Posterior cingulate gyrus (tissue), 11 donors: ENCODE results near the gene B3GLCT.

Experiments used
- DNase-seq, 10 donors: peaks; one replicate each; pipeline versions ENCODE4 v3.0.0 to v3.0.0-alpha.2; 2020 to 2021; ENCODE audit warnings: mixed read lengths in 3 of 10
- intact Hi-C: fragments of 100-400 bp; cut with DNase I; formaldehyde crosslinking; loops from one replicate; pipeline ENCODE4 v1.15.1; 2023

B3GLCT gene

DNA sequence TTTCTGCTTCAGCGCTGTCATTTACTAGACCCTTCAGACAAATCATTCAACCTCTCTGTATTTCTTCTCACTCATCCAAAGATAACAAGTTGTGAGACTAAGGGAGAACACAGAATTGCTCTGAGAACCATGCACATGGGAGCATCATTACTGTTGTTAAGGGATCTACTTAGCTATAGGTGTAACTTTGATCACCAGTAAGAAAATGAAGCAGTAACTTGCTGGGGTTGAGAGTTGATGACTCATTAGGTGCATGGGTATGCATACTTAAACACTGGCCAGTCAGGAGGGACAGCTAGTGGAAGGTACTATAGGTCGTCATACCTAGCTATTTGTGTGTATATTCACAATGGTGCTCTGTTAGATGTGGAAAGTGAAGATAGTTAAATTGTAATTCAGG, 61.5 kb downstream of the B3GLCT start:
- DNase-seq, result no peak
- intact Hi-C loops, result no loop called here

DNA sequence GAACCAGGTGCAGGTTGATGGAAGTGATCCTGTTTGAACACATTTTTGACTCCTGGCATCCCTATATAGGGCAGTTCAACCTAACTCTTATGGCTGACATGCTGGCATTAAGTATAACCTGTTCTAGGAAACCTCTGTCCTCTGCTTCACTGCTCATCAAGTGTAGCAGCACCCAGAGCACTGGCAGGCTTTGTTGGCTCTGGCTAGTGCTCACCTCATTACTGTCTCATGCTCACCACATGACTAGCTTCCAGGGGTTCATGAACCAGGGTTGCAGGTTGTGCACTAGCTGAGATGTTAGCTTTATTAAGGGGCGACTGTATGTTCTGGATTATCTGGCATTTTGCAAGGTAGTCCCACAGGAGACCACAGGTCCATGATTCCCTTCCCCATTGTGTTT, 63.6 kb downstream of the B3GLCT start:
- intact Hi-C loops, result no loop called here
- no peak for DNase-seq

GRCh38 chr13:31264151-31264550, 64.4 kb downstream of the B3GLCT start:
- intact Hi-C loops, result no loop called here
- DNase-seq, result no peak

DNA sequence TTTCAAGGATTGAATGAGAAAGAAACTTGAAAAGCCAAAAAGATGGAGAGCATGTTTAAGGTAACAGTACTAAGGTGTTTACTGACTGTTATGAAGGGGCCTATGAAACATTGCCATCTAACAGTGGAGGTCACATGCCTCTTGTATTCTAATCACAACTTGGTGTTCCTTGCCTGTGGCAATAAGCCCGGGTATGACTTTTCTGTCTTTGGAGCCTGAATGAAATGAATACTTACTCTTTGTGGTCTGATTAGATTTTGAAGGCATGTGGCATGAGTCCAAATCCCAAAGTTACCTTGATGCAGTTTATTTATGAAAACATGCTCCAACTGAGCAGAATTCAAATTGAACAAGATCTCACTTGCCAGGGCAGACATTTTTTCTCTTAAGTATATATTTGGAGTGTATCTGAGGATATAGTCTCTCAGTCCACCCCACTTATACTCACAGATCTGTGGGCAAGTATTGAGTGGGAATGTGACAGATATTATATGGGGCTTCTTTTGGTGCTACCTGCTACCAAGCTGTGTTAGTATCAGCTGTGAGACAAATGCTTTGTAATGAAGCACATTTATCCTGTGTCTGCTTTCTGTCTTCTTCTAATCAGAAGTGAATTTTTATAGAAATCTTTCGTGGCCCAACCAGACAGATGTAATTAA, 67.5 kb downstream of the B3GLCT start:
- intact Hi-C loops, result no loop called here
- no peak for DNase-seq

GRCh38 chr13:31274390-31274789, 74.6 kb downstream of the B3GLCT start:
- intact Hi-C loops, result no loop called here
- no peak for DNase-seq

DNA sequence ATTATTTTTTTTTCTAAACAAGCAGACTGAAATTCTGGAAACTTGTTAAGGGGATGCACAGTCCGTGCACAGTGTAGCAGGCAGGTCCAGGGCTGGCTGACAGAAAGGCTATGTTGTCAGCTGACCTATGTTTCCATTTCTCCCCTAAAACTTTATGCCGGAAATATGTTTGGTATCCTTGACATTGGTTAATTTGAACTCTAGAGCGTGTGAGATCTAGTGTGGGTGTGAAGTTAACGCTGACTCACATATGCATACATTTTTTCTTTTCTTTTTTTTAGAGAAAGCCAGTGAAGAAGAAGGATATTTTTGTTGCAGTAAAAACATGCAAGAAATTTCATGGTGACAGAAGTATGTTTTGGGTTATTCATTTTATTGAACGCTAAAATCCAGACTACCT, 76.6 kb downstream of the B3GLCT start:
- intact Hi-C loops, result no loop called here
- no peak for DNase-seq

- DNase-seq, result no peak
- intact Hi-C loops, result no loop called here
Observed at GRCh38 chr13:31278869-31279268, 79.1 kb downstream of the B3GLCT start.

DNA sequence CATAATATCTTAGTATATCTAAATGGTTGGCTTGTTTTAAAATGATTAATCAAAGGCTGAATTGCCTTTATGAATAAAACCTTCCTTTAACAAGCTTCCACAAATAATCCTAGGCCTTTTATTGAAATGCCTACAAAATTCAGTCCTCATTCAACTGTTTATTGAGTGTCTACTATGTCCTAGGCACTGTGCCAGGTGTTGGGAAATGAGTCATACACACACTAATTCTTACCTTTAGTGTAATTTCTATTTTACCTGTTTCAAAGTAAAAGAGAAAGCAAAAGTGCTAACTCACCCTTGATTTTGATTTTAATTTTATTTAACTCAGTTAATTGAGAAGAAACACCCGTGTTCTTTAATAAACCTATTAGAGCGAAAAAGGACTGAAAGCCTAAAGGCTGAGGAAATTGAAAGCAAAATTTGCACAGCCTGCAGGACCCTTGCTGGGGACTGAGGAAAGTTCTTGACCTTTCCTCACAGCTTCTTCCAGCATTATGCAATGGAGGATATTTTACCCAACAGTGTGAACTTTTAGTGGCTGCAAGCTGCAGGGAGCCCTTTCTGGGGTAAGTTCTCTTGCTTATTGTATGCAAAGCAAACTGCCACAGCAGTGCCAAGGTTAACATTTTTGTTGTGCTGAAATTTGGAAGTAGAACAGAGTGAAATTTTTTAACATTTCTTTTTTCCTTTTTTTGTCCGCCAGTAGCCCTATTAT, 83.1 kb downstream of the B3GLCT start:
- DNase-seq, result no peak
- intact Hi-C loops, result no loop called here

GRCh38 chr13:31286930-31287329, 87.2 kb downstream of the B3GLCT start:
- DNase-seq, result peak in 1 of 10 donors; percentile 86

GRCh38 chr13:31301119-31301518, 101.3 kb downstream of the B3GLCT start:
- intact Hi-C loops, result no loop called here
- no peak for DNase-seq

More at GRCh38 chr13:31286930-31287329, 87.2 kb downstream of the B3GLCT start:
- intact Hi-C loops, result no loop called here

- DNase-seq, result no peak
- intact Hi-C loops, result no loop called here
Observed at GRCh38 chr13:31310356-31310755, 110.6 kb downstream of the B3GLCT start.

GRCh38 chr13:31310786-31311185, 111.0 kb downstream of the B3GLCT start:
- no peak for DNase-seq
- intact Hi-C loops, result no loop called here

DNA sequence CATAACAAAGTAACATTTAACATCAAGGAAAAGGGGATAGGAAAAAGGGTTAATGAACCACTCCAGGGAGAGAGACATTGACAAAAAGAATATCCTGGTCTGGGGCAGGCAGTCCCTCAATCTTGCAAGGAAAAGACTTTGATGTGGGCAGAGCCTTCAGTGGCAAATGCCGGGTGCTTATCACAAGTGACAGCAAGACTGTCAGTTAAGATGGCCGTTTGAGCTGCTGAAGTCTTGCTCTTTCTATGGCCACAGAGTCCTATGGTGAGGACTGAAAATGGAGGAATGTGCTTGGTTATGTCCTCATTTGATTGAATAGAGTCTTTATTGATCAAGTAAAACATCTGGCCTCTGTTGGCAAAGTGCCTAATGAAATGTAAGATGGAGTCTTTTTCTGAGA, 112.1 kb downstream of the B3GLCT start:
- intact Hi-C loops, result no loop called here
- no peak for DNase-seq

GRCh38 chr13:31314961-31315360, 115.2 kb downstream of the B3GLCT start:
- intact Hi-C loops, result no loop called here
- no peak for DNase-seq

GRCh38 chr13:31320946-31321345, 121.2 kb downstream of the B3GLCT start:
- no peak for DNase-seq
- intact Hi-C loops, result no loop called here

DNA sequence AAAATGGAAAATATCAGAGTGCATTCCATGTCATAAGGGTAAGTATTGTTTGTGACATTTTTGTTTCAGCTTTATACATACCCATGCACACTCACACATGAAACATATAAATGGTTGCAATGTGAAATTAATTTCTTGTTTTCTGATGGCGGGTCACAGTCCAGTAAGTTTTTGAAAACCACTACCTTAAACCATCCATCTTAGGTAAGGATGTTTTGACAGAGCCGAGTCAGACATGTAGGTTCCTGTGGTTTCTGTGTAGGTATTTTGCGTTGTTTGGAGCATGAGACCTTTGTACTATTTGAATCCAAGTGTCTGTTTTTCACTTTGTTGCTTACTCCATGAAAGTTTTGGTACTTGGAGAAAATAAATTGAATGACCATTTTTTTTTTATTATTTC, 121.7 kb downstream of the B3GLCT start:
- no peak for DNase-seq
- intact Hi-C loops, result no loop called here

GRCh38 chr13:31322026-31322425, 122.3 kb downstream of the B3GLCT start:
- DNase-seq, result no peak

GRCh38 chr13:31322702-31323405, 123.1 kb downstream of the B3GLCT start:
- intact Hi-C loops, result no loop called here
- DNase-seq, result no peak

More at GRCh38 chr13:31322026-31322425, 122.3 kb downstream of the B3GLCT start:
- intact Hi-C loops, result no loop called here

- intact Hi-C loops, result no loop called here
- no peak for DNase-seq
Observed at GRCh38 chr13:31327182-31327860, 127.5 kb downstream of the B3GLCT start.

- DNase-seq, result no peak
- intact Hi-C loops, result no loop called here
Observed at GRCh38 chr13:31328549-31329235, 128.9 kb downstream of the B3GLCT start.

DNA sequence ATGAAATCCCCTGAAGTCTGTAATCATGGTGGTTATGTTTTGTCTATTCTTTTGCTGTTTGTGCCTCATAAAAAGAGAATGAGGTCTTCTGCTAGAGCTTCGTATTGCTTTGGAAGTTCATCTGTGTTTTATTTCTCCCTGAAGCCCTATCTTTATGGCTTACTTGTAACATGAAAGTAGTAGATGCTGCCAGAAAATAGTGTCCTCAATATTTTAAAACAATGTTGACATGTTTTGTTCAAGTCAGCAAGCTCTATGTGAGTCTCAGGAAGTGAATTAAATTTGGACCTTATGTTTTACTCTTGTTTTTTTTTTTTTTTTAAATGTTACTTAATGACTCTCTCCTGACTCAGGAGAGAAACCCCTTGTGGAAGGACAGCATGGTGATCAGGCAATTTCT, 130.5 kb downstream of the B3GLCT start:
- intact Hi-C loops, result no loop called here
- no peak for DNase-seq
